Adrenal gland (tissue), 12 donors: ENCODE measurements around the gene ASTN1. TPM values are rescaled to one million over a fixed set of nuclear protein-coding genes. Genes with fewer than 3 reads are reported as not detected.

ENCODE experiments used
- DNase-seq, 7 donors: peaks; one replicate each; pipeline ENCODE4 v3.0.0-alpha.2; 2019 to 2020
- H3K27ac ChIP-seq, 5 donors: fragments of 200-600 bp; sonication (generic) in 4 of 5; 1 replicate in 3 of 5; 2 replicates in 2 of 5; pipeline versions ENCODE4 v1.5.1 to v1.8.0; 2016 to 2020; ENCODE audit warnings: mild to moderate bottlenecking in 1 of 5
- H3K27me3 ChIP-seq: fragments of 200-600 bp; 2 replicates; pipeline ENCODE4 v1.8.0; 2021
- H3K36me3 ChIP-seq, 2 donors: fragments of 200-600 bp; replicated peaks in 1 of 2; 1 replicate in 1 of 2; 2 replicates in 1 of 2; pipeline versions ENCODE4 v1.5.1 to v1.8.0; 2018 to 2022
- H3K4me1 ChIP-seq, 2 donors: fragments of 200-600 bp; replicated peaks in 1 of 2; 1 replicate in 1 of 2; 2 replicates in 1 of 2; pipeline versions ENCODE4 v1.5.1 to v1.8.0; 2018 to 2021
- H3K4me3 ChIP-seq, 4 donors: fragments of 200-600 bp; sonication (generic) in 3 of 4; one replicate each; pipeline ENCODE4 v1.5.1; 2016 to 2018
- H3K9me3 ChIP-seq, 3 donors: fragments of 200-600 bp; sonication (generic) in 1 of 3; replicated peaks in 1 of 3; 1 replicate in 2 of 3; 2 replicates in 1 of 3; pipeline versions ENCODE4 v1.5.1 to v1.8.0; 2016 to 2021
- POLR2A ChIP-seq, 2 donors: fragments of 450-650 bp; IDR thresholded peaks; one replicate each; pipeline ENCODE4 v1.6.1; 2017; ENCODE audit warnings: antibody characterized with exemption in 2 of 2, mild to moderate bottlenecking in 2 of 2, moderate library complexity in 1 of 2
- WGBS, 4 donors: extraction: QIAGEN DNeasy Blood & Tissue Kit in 2 of 4; methylation state at CpG; one replicate each; pipeline versions ENCODE4 v1.1.5 to v1.1.7; 2013 to 2017; 5-methylcytosine and 5-hydroxymethylcytosine counted together
- intact Hi-C, 2 donors: fragments of 100-400 bp; cut with DNase I; formaldehyde crosslinking; loops; one replicate each; pipeline versions ENCODE4 v1.14.1 to v1.15.0; 2022 to 2023
- polyA plus RNA-seq, 3 donors: library from polyadenylated mRNA; stranded (reverse); fragments of 200-250 nt in 2 of 3; fragments of 350-450 nt in 1 of 3; fragmentation: Illumina TruSeq in 1 of 3; extraction: RNeasy Lipid Tissue Mini Kit (QIAGEN cat#74804) in 1 of 3; gene quantifications; one replicate each; pipeline ENCODE4 v1.2.3, GENCODE V29; 2013 to 2014
- total RNA-seq, 9 donors: library from RNA; depleted of rRNA in 4 of 9; stranded (reverse); fragments of >200 nt in 4 of 9; fragments of 120-200 nt in 1 of 9; fragmentation: NEBNext Ultra II Directional in 1 of 9; extraction: Animal tissue kit (Norgen Biotek cat#: 25700) in 1 of 9; gene quantifications; one replicate each; pipeline versions ENCODE4 v1.1.0 to v1.2.4, GENCODE V29; 2013 to 2023
- TF ChIP-seq, protein P1 (sequence below), 6 experiments: fragments of 450-650 bp in 4 of 6; fragments of 200-600 bp in 2 of 6; sonication (generic) in 1 of 6; IDR thresholded peaks; 1 replicate in 5 of 6; 2 replicates in 1 of 6; pipeline versions ENCODE4 v1.5.1 to v1.8.0; 2016 to 2021; ENCODE audit warnings: antibody characterized with exemption in 6 of 6, mild to moderate bottlenecking in 2 of 6, moderate library complexity in 1 of 6
- donor health status: healthy with polysubstance abuse.
- donor health status: Bipolar disorder and iron deficiency.
- donor health status: DM: yes; HTN: yes; CAD: no.
- donor health status: DM: no; HTN: no; CAD: no.
- donor health status: DM: no; HTN: no; CAD: no.
- donor health status: DM: yes; HTN: yes; CAD: no.

The ASTN1 gene
- total and polyA plus RNA-seq, 12 donors, result 7.7 to 58.6 (median 40.7) TPM

GRCh38 chr1:177137814-177138213, 26.7 kb downstream of the ASTN1 start:
- peaks cover 7 to 23% of the 10 kb centered on the region in 2 donors for H3K4me1 ChIP-seq
- intact Hi-C loops, result no loop called here
- H3K27ac ChIP-seq, result no peak overlapping the region
- 44 to 62% (median 51%) methylated on average over 1 of the region's 1 CpG for WGBS, 4 donors
- no peaks in the 10 kb centered on the region for H3K27me3 ChIP-seq
- no peaks in the 10 kb centered on the region for H3K36me3 ChIP-seq
- no peaks in the 10 kb centered on the region for H3K9me3 ChIP-seq
- H3K4me3 ChIP-seq, result no peak overlapping the region
- no peak for DNase-seq
- TF ChIP-seq, protein P1, sequence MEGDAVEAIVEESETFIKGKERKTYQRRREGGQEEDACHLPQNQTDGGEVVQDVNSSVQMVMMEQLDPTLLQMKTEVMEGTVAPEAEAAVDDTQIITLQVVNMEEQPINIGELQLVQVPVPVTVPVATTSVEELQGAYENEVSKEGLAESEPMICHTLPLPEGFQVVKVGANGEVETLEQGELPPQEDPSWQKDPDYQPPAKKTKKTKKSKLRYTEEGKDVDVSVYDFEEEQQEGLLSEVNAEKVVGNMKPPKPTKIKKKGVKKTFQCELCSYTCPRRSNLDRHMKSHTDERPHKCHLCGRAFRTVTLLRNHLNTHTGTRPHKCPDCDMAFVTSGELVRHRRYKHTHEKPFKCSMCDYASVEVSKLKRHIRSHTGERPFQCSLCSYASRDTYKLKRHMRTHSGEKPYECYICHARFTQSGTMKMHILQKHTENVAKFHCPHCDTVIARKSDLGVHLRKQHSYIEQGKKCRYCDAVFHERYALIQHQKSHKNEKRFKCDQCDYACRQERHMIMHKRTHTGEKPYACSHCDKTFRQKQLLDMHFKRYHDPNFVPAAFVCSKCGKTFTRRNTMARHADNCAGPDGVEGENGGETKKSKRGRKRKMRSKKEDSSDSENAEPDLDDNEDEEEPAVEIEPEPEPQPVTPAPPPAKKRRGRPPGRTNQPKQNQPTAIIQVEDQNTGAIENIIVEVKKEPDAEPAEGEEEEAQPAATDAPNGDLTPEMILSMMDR (IDR thresholded peaks at IDR 0.05), result no peak
- TF ChIP-seq POLR2A (IDR thresholded peaks at IDR 0.05), result no peak

GRCh38 chr1:177135250-177135649, 29.3 kb downstream of the ASTN1 start:
- intact Hi-C loops, result no loop called here
- H3K36me3 ChIP-seq, result no peaks in the 10 kb centered on the region
- no peak overlapping the region for H3K4me3 ChIP-seq
- H3K27ac ChIP-seq, result no peak overlapping the region
- WGBS, 4 donors, result 72 to 76% (median 74%) methylated on average over 4 of the region's 4 CpGs
- no peaks in the 10 kb centered on the region for H3K27me3 ChIP-seq
- no peak for DNase-seq
- H3K9me3 ChIP-seq, result no peaks in the 10 kb centered on the region
- peaks cover 7 to 23% of the 10 kb centered on the region in 2 donors for H3K4me1 ChIP-seq
- no peak for TF ChIP-seq POLR2A (IDR thresholded peaks at IDR 0.05)
- TF ChIP-seq, protein P1 (IDR thresholded peaks at IDR 0.05), result no peak

- Histone ChIP-seq H3K4me1 (peaks cover 7 to 23% of the 10 kb centered on the region in 2 donors), H3K27me3 (no peaks in the 10 kb centered on the region), H3K36me3 (no peaks in the 10 kb centered on the region), H3K27ac (no peak overlapping the region), H3K4me3 (no peak overlapping the region), H3K9me3 (no peaks in the 10 kb centered on the region)
- no peak for DNase-seq
- WGBS, 4 donors, result 75 to 87% (median 87%) methylated on average over 4 of the region's 4 CpGs
- no peak for TF ChIP-seq POLR2A (IDR thresholded peaks at IDR 0.05)
- intact Hi-C loops, result no loop called here
These were observed 30.5 kb downstream of the ASTN1 start for GRCh38 chr1:177133977-177134538.

GRCh38 chr1:177132141-177132540, 32.4 kb downstream of the ASTN1 start:
- H3K27ac ChIP-seq, result no peak overlapping the region
- no peaks in the 10 kb centered on the region for H3K36me3 ChIP-seq
- TF ChIP-seq, protein P1 (IDR thresholded peaks at IDR 0.05), result no peak
- no peak for TF ChIP-seq POLR2A (IDR thresholded peaks at IDR 0.05)
- intact Hi-C loops, result no loop called here
- H3K4me3 ChIP-seq, result no peak overlapping the region
- WGBS, 4 donors, result 80 to 93% (median 84%) methylated on average over 2 of the region's 2 CpGs
- H3K27me3 ChIP-seq, result no peaks in the 10 kb centered on the region
- no peaks in the 10 kb centered on the region for H3K9me3 ChIP-seq
- DNase-seq, result no peak
- H3K4me1 ChIP-seq, result peaks cover 7 to 12% of the 10 kb centered on the region in 2 donors

- Histone ChIP-seq H3K4me3 (no peak overlapping the region), H3K9me3 (no peaks in the 10 kb centered on the region), H3K27ac (no peak overlapping the region), H3K27me3 (no peaks in the 10 kb centered on the region), H3K4me1 (peaks cover 7 to 10% of the 10 kb centered on the region in 2 donors), H3K36me3 (no peaks in the 10 kb centered on the region)
- 68 to 87% (median 75%) methylated on average over 4 of the region's 4 CpGs for WGBS, 4 donors
- no peak for DNase-seq
- intact Hi-C loops, result no loop called here
- TF ChIP-seq, protein P1 (IDR thresholded peaks at IDR 0.05), result no peak
- TF ChIP-seq POLR2A (IDR thresholded peaks at IDR 0.05), result no peak
These were observed 32.8 kb downstream of the ASTN1 start for GRCh38 chr1:177131723-177132122.
